HCT116 (cell line): Measurements from ENCODE around the gene FXYD4. TPM values are rescaled to one million over a fixed set of nuclear protein-coding genes. Genes with fewer than 3 reads are reported as not detected.

Experiments used
- ATAC-seq: fragments of 200-7000 bp; cut with Tn5 transposase; 2 replicates; pipeline ENCODE4 v1.9.1; 2020; ENCODE audit warnings: mild to moderate bottlenecking, moderate library complexity
- BruUV-seq: library from RNA; stranded (reverse); fragments of 400-500 nt; replicated peaks from 2 replicates; lab custom pipeline; 2021; lab: Mats Ljungman, UMichigan
- CTCF ChIA-PET: fragments of 300-600 bp; sonication (Branson Sonifier 250); formaldehyde crosslinking; loops from one replicate; lab custom pipeline; 2021; ENCODE audit warnings: antibody characterized with exemption; lab: Charles Lee
- POLR2A ChIA-PET: fragments of 300-600, 350-600 bp; sonication (Branson Sonifier 250); formaldehyde crosslinking; loops from one replicate; lab custom pipeline; 2021; ENCODE audit warnings: antibody characterized with exemption; lab: Charles Lee
- RAD21 ChIA-PET, 2 experiments: fragments of 300-600 bp; sonication (Branson Sonifier 250); formaldehyde crosslinking; loops; one replicate each; lab custom pipeline; 2023; ENCODE audit warnings: low total read pairs in 2 of 2; ENCODE audit not compliant: uncharacterized antibody in 2 of 2, unreplicated experiment in 2 of 2, low non-redundant PET in 1 of 2; lab: Charles Lee
- DNase-seq: peaks from one replicate; pipeline ENCODE4 v3.0.0-alpha.2; 2010; ENCODE audit warnings: low read depth, low spot score
- H2AFZ ChIP-seq: fragments of 200-600 bp; shearing (Covaris generic), sonication (generic); 2 replicates; pipeline ENCODE4 v1.6.1; 2017; ENCODE audit warnings: low read depth, mixed run types, mixed read lengths, antibody characterized with exemption, low read length; ENCODE audit not compliant: poor library complexity, severe bottlenecking
- H3K27ac ChIP-seq: 2 replicates; pipeline ENCODE4 v1.5.1; 2012; ENCODE audit warnings: low read depth, low read length
- H3K27me3 ChIP-seq: fragments of 200-600 bp; sonication (generic); 2 replicates; pipeline ENCODE4 v1.6.1; 2016; ENCODE audit warnings: mixed run types, low read length, mixed read lengths; ENCODE audit not compliant: insufficient read depth
- H3K36me3 ChIP-seq, 2 experiments: fragments of 200-500 bp in 1 of 2; fragments of 200-600 bp in 1 of 2; sonication (Bioruptor generic) in 1 of 2; sonication (generic) in 1 of 2; 2 replicates each; pipeline versions ENCODE4 v1.5.1 to v1.6.1; 2014 to 2016; ENCODE audit warnings: low read length in 2 of 2, inconsistent platforms in 1 of 2, mixed read lengths in 1 of 2, mixed run types in 1 of 2; ENCODE audit not compliant: insufficient read depth in 2 of 2, control insufficient read depth in 1 of 2
- H3K4me1 ChIP-seq, 2 experiments: fragments of 200-600 bp in 1 of 2; sonication (generic) in 1 of 2; 2 replicates each; pipeline versions ENCODE4 v1.5.1 to v1.6.1; 2012 to 2017; ENCODE audit warnings: low read length in 2 of 2, inconsistent platforms in 1 of 2, mild to moderate bottlenecking in 1 of 2, mixed read lengths in 1 of 2, mixed run types in 1 of 2, moderate library complexity in 1 of 2; ENCODE audit not compliant: insufficient read depth in 2 of 2, control insufficient read depth in 1 of 2
- H3K4me2 ChIP-seq: fragments of 200-600 bp; sonication (generic); 2 replicates; pipeline ENCODE4 v1.6.1; 2017; ENCODE audit warnings: mixed run types, low read length, mixed read lengths
- H3K4me3 ChIP-seq, 2 experiments: fragments of 200-600 bp in 1 of 2; sonication (generic) in 1 of 2; replicated peaks in 1 of 2; 2 replicates each; pipeline ENCODE4 v1.5.1; 2011 to 2016; ENCODE audit warnings: low read length in 2 of 2, control low read depth in 1 of 2, low read depth in 1 of 2, mild to moderate bottlenecking in 1 of 2, mixed read lengths in 1 of 2, mixed run types in 1 of 2
- H3K79me2 ChIP-seq: fragments of 200-600 bp; sonication (generic); 2 replicates; pipeline ENCODE4 v1.6.1; 2017; ENCODE audit warnings: mild to moderate bottlenecking, mixed run types, low read length, moderate library complexity, mixed read lengths; ENCODE audit not compliant: insufficient read depth
- H3K9ac ChIP-seq: fragments of 200-600 bp; sonication (generic); 2 replicates; pipeline ENCODE4 v1.6.1; 2016; ENCODE audit warnings: low read length, mixed read lengths
- H3K9me2 ChIP-seq: fragments of 200-600 bp; sonication (generic), shearing (Covaris generic); 2 replicates; pipeline ENCODE4 v1.6.1; 2017; ENCODE audit warnings: mixed run types, mild to moderate bottlenecking, moderate library complexity; ENCODE audit not compliant: insufficient read depth
- H3K9me3 ChIP-seq, 2 experiments: fragments of 200-500 bp in 1 of 2; fragments of 200-600 bp in 1 of 2; sonication (Bioruptor generic) in 1 of 2; sonication (generic) in 1 of 2; 2 replicates each; pipeline ENCODE4 v1.6.1; 2014 to 2017; ENCODE audit warnings: low read length in 2 of 2, mixed read lengths in 2 of 2, inconsistent platforms in 1 of 2, low read depth in 1 of 2, mild to moderate bottlenecking in 1 of 2, mixed run types in 1 of 2, moderate library complexity in 1 of 2; ENCODE audit not compliant: control insufficient read depth in 1 of 2, insufficient read depth in 1 of 2
- H4K20me1 ChIP-seq: fragments of 200-600 bp; sonication (generic), shearing (Covaris generic); 2 replicates; pipeline ENCODE4 v1.6.1; 2017; ENCODE audit warnings: mixed run types, mild to moderate bottlenecking, moderate library complexity; ENCODE audit not compliant: insufficient read depth
- CBX3 ChIP-seq: IDR thresholded peaks from 2 replicates; pipeline ENCODE4 v1.6.1; 2012; ENCODE audit warnings: low read depth
- EGR1 ChIP-seq: IDR thresholded peaks from 2 replicates; pipeline ENCODE4 v1.6.1; 2012; ENCODE audit warnings: low read depth
- ELF1 ChIP-seq: IDR thresholded peaks from 2 replicates; pipeline ENCODE4 v1.6.1; 2012; ENCODE audit warnings: low read depth, borderline replicate concordance
- EZH2 ChIP-seq: fragments of 200-600 bp; sonication (generic); IDR thresholded peaks from 2 replicates; pipeline ENCODE4 v1.6.1; 2017; ENCODE audit warnings: antibody characterized with exemption, mixed run types
- EZH2phosphoT487 ChIP-seq: fragments of 200-600 bp; IDR thresholded peaks from 2 replicates; pipeline ENCODE4 v1.6.1; 2018; ENCODE audit warnings: antibody characterized with exemption, borderline replicate concordance
- FOSL1 ChIP-seq: IDR thresholded peaks from 2 replicates; pipeline ENCODE4 v1.6.1; 2012; ENCODE audit warnings: low read depth
- JUND ChIP-seq: IDR thresholded peaks from 2 replicates; pipeline ENCODE4 v1.6.1; 2012
- POLR2A ChIP-seq: IDR thresholded peaks from 2 replicates; pipeline ENCODE4 v1.7.0; 2011; ENCODE audit warnings: borderline replicate concordance; ENCODE audit not compliant: insufficient read depth, insufficient read length; ENCODE audit errors: extremely low read depth
- POLR2AphosphoS5 ChIP-seq: IDR thresholded peaks from 2 replicates; pipeline ENCODE4 v1.6.1; 2011; ENCODE audit warnings: mild to moderate bottlenecking, low read depth, low read length, moderate library complexity
- RAD21 ChIP-seq: IDR thresholded peaks from 2 replicates; pipeline ENCODE4 v1.6.1; 2012; ENCODE audit warnings: low read depth, mild to moderate bottlenecking
- SIN3A ChIP-seq: IDR thresholded peaks from 2 replicates; pipeline ENCODE4 v1.6.1; 2012; ENCODE audit warnings: low read depth
- SP1 ChIP-seq: IDR thresholded peaks from 2 replicates; pipeline ENCODE4 v1.6.1; 2012; ENCODE audit warnings: low read depth
- SRF ChIP-seq: IDR thresholded peaks from 2 replicates; pipeline ENCODE4 v1.6.1; 2012; ENCODE audit warnings: low read depth
- TCF7L2 ChIP-seq: IDR thresholded peaks from 2 replicates; pipeline ENCODE4 v1.7.0; 2011; ENCODE audit warnings: borderline replicate concordance, inconsistent platforms; ENCODE audit not compliant: insufficient read depth, insufficient read length; ENCODE audit errors: extremely low read depth
- ZFX ChIP-seq: fragments of 450-650 bp; IDR thresholded peaks from 2 replicates; pipeline ENCODE4 v1.6.1; 2017
- ZNF274 ChIP-seq: fragments of 200-500 bp; sonication (Bioruptor generic); IDR thresholded peaks from 2 replicates; pipeline ENCODE4 v1.6.1; 2014; ENCODE audit warnings: mild to moderate bottlenecking, low read depth, low read length, inconsistent platforms
- intact Hi-C: fragments of 100-400 bp; cut with micrococcal nuclease; formaldehyde crosslinking; loops from 2 replicates; pipeline ENCODE4 v1.10.0; 2022
- total RNA-seq: library from RNA; stranded (reverse); gene quantifications from one replicate; pipeline ENCODE4 v1.2.1, GENCODE V29; 2021; ENCODE audit not compliant: unreplicated experiment
- TF ChIP-seq, protein P1 (sequence below): IDR thresholded peaks from 2 replicates; pipeline ENCODE4 v1.6.1; 2012; ENCODE audit warnings: low read depth
- TF ChIP-seq, protein P2 (sequence below), 3 experiments: fragments of 200-600 bp in 1 of 3; sonication (generic) in 1 of 3; IDR thresholded peaks in 2 of 3; conservative IDR thresholded peaks in 1 of 3; 2 replicates each; pipeline ENCODE4 v1.5.1; 2012 to 2017; ENCODE audit warnings: low read depth in 2 of 3, low read length in 2 of 3, antibody characterized with exemption in 1 of 3, borderline replicate concordance in 1 of 3, control low read depth in 1 of 3, mild to moderate bottlenecking in 1 of 3, mixed read lengths in 1 of 3, mixed run types in 1 of 3, moderate library complexity in 1 of 3; ENCODE audit not compliant: insufficient read depth in 1 of 3
- TF ChIP-seq, protein P3 (sequence below): IDR thresholded peaks from 2 replicates; pipeline ENCODE4 v1.6.1; 2012
- TF ChIP-seq, protein P4 (sequence below): IDR thresholded peaks from 2 replicates; pipeline ENCODE4 v1.6.1; 2012

Gene FXYD4
- total RNA-seq, 1 experiment from 2014 or later = 0.71 TPM

DNA sequence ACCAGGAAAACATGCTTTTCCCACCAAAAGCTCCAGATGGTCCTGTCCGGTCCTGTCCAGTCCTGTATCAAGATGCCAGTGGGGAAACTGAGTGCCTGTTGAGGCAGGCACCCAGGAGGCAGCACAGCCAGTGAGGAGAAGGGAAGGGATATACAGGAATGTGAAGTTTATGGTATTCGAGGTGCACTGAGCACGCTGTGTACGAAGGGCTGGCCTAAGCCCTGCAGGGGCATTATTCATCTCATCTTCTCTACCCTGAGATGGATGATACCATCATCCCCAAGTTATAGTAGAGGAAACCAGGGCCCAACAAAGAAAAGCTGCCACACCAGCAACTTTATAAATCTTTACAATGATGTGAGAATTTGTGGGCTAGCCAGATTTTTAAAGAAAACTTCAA is 23.4 kb upstream of the FXYD4 start (continued):
- TF ChIP-seq EZH2 (no peak), POLR2A (no peak)
- TF ChIP-seq, all 23 proteins: peak for 0

DNA sequence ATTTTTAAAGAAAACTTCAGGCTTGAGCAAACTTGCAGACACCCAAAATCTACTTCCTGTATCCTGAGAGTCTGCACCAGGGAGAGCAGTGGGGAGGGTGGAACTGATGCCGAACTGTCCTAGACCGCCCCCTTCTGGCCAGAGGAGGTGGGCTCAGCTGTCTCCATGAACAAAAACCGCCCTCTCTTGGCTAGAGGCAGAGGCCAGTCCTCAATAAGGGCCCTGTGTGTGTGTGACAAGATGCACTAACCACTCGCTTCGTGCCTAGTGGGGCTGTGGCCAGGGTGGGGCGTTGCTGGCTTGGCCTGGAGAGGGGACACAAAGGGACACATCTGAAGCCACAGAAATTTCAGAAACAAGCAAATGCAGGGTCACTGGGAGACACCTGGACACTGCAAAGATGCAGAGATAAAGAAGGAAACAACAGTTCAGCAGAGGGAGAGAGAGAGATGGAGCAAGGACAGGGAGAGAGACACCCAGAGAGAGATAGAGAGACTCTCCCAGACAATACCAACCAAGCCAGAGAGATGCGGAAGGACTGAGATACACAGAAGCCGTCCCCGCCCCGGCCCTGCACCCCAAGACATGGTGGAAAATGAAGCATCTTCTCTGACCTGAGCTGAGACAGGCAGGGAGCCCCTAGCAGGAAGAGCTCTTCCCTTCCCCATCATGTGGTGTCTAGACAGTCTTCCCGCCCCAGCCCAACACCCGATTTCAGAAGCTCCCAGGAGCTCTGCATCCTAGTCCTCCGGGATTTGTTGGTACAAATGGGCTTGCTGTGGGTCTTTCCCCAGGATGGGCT is 22.7 kb upstream of the FXYD4 start:
- peak; percentile 52 for DNase-seq
- TF ChIP-seq SIN3A = no peak
- TF ChIP-seq EGR1 = no peak
- peak; percentile 97 for TF ChIP-seq RAD21
- no peak for TF ChIP-seq POLR2A
- no peak for TF ChIP-seq EZH2phosphoT487
- no peak for TF ChIP-seq JUND
- TF ChIP-seq, protein P1, sequence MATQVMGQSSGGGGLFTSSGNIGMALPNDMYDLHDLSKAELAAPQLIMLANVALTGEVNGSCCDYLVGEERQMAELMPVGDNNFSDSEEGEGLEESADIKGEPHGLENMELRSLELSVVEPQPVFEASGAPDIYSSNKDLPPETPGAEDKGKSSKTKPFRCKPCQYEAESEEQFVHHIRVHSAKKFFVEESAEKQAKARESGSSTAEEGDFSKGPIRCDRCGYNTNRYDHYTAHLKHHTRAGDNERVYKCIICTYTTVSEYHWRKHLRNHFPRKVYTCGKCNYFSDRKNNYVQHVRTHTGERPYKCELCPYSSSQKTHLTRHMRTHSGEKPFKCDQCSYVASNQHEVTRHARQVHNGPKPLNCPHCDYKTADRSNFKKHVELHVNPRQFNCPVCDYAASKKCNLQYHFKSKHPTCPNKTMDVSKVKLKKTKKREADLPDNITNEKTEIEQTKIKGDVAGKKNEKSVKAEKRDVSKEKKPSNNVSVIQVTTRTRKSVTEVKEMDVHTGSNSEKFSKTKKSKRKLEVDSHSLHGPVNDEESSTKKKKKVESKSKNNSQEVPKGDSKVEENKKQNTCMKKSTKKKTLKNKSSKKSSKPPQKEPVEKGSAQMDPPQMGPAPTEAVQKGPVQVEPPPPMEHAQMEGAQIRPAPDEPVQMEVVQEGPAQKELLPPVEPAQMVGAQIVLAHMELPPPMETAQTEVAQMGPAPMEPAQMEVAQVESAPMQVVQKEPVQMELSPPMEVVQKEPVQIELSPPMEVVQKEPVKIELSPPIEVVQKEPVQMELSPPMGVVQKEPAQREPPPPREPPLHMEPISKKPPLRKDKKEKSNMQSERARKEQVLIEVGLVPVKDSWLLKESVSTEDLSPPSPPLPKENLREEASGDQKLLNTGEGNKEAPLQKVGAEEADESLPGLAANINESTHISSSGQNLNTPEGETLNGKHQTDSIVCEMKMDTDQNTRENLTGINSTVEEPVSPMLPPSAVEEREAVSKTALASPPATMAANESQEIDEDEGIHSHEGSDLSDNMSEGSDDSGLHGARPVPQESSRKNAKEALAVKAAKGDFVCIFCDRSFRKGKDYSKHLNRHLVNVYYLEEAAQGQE = no peak
- TF ChIP-seq, protein P2, sequence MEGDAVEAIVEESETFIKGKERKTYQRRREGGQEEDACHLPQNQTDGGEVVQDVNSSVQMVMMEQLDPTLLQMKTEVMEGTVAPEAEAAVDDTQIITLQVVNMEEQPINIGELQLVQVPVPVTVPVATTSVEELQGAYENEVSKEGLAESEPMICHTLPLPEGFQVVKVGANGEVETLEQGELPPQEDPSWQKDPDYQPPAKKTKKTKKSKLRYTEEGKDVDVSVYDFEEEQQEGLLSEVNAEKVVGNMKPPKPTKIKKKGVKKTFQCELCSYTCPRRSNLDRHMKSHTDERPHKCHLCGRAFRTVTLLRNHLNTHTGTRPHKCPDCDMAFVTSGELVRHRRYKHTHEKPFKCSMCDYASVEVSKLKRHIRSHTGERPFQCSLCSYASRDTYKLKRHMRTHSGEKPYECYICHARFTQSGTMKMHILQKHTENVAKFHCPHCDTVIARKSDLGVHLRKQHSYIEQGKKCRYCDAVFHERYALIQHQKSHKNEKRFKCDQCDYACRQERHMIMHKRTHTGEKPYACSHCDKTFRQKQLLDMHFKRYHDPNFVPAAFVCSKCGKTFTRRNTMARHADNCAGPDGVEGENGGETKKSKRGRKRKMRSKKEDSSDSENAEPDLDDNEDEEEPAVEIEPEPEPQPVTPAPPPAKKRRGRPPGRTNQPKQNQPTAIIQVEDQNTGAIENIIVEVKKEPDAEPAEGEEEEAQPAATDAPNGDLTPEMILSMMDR (IDR thresholded peaks at IDR 0.05 in 2 of 3, conservative IDR thresholded peaks at IDR 0.05 in 1 of 3; ENCODE audit: borderline replicate concordance in 1 of 3, insufficient read depth in 1 of 3, low read depth in 2 of 3, low read length in 2 of 3) = peak; percentile 97 to 99 (median 98)
- no peak for TF ChIP-seq SRF
- TF ChIP-seq ELF1 = no peak; the same call in 1 of the 2 replicates
- no peak for TF ChIP-seq ZFX
- TF ChIP-seq, protein P3, sequence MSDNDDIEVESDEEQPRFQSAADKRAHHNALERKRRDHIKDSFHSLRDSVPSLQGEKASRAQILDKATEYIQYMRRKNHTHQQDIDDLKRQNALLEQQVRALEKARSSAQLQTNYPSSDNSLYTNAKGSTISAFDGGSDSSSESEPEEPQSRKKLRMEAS = no peak
- no peak for TF ChIP-seq FOSL1
- TF ChIP-seq CBX3 = no peak
- no peak for TF ChIP-seq TCF7L2
- TF ChIP-seq POLR2AphosphoS5 = no peak
- no peak for TF ChIP-seq ZNF274
- TF ChIP-seq EZH2 = no peak
- TF ChIP-seq, protein P4, sequence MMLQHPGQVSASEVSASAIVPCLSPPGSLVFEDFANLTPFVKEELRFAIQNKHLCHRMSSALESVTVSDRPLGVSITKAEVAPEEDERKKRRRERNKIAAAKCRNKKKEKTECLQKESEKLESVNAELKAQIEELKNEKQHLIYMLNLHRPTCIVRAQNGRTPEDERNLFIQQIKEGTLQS = no peak
- no peak for TF ChIP-seq SP1

More for the DNA sequence above, 22.7 kb upstream of the FXYD4 start:
- Histone ChIP-seq H3K9ac (no peak overlapping the region), H3K27me3 (no peaks in the 10 kb centered on the region), H3K9me2 (no peaks in the 10 kb centered on the region), H3K27ac (no peak overlapping the region), H3K4me2 (no peak overlapping the region), H3K4me1 (peaks cover 6 to 26% of the 10 kb centered on the region in 2 experiments), H3K9me3 (no peaks in the 10 kb centered on the region), H3K36me3 (no peaks in the 10 kb centered on the region), H3K79me2 (no peaks in the 10 kb centered on the region), H4K20me1 (no peaks in the 10 kb centered on the region), H3K4me3 (no peak overlapping the region), H2AFZ (no peak overlapping the region)
- ChIA-PET CTCF (interaction anchor here (0.6 to 2.6 kb wide), 12 partner anchors 10 to 160 kb away, joined by 3 to 18 read pairs (median 4); partner anchors contain the start of gene HNRNPF), POLR2A (interaction anchor here (1.0 to 1.5 kb wide), 2 partner anchors 32 to 145 kb away, joined by 3 to 4 read pairs; no protein-coding TSS in a partner anchor), RAD21 (interaction anchor here in 1 of 2 experiments (1.0 kb wide), 1 partner anchor 55 kb away, joined by 4 read pairs; no protein-coding TSS in a partner anchor)
- peak; percentile 98 for ATAC-seq
- intact Hi-C loops = loop anchor here (1.0 to 5.0 kb wide), 4 partner anchors 55 to 144 kb away; no protein-coding TSS in a partner anchor
- BruUV-seq = no TSS peak
